Measurements from ENCODE around the gene KRT16.

GRCh38 chr17:41642252-41643156 lies 29.9 kb upstream of the KRT16 start:
- TF ChIP-seq CTCF (IDR thresholded peaks at IDR 0.05; ENCODE audit: insufficient read depth, low read depth, low read length) (no peak), EZH2 (IDR thresholded peaks at IDR 0.05; ENCODE audit: insufficient read depth, low read length) (no peak)
